ENCODE results near the gene DLG2.

DNA sequence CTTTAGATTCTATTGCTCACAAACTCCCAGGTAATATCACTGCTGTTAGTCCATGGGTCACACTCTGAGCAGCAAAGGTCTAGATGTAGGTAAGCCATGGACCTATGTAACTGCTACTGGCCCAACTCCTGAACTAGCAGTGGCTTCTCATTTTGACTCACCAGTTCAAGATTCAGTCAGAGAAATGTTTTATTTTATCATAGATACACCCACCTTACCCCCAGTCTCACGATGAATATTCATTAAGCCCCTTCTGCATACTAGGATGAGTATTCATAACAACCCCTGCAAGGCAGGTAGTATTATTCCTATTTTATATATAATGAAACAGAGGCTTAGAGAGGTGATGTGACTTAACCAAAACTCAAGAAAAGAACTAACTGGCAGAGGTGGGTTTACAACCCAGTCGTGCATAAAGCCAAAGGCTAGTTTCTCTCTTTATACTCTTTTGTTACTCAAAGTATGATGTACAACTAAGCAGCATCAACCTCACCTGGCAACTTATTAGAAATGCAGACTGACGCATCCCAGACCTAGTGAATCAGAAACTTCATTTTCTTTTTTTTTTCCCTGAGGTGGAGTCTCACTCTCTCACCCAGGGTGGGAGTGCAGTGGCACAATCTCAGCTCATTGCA, 1383.4 kb downstream of the DLG2 start:
- TF ChIP-seq, protein P1, sequence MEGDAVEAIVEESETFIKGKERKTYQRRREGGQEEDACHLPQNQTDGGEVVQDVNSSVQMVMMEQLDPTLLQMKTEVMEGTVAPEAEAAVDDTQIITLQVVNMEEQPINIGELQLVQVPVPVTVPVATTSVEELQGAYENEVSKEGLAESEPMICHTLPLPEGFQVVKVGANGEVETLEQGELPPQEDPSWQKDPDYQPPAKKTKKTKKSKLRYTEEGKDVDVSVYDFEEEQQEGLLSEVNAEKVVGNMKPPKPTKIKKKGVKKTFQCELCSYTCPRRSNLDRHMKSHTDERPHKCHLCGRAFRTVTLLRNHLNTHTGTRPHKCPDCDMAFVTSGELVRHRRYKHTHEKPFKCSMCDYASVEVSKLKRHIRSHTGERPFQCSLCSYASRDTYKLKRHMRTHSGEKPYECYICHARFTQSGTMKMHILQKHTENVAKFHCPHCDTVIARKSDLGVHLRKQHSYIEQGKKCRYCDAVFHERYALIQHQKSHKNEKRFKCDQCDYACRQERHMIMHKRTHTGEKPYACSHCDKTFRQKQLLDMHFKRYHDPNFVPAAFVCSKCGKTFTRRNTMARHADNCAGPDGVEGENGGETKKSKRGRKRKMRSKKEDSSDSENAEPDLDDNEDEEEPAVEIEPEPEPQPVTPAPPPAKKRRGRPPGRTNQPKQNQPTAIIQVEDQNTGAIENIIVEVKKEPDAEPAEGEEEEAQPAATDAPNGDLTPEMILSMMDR (IDR thresholded peaks at IDR 0.05; ENCODE audit: extremely low read depth in 1 of 2, insufficient read depth in 1 of 2, low read depth in 1 of 2, low read length in 2 of 2), result no peak
- no peak for TF ChIP-seq EZH2 (IDR thresholded peaks at IDR 0.05; ENCODE audit: borderline replicate concordance, low read depth, low read length, severe bottlenecking)
- TF ChIP-seq POLR2A (IDR thresholded peaks at IDR 0.05; ENCODE audit: low read depth, low read length), result no peak
- TF ChIP-seq POLR2AphosphoS5 (IDR thresholded peaks at IDR 0.05; ENCODE audit: insufficient read depth, low read depth, low read length), result no peak
- TF ChIP-seq, protein P2, sequence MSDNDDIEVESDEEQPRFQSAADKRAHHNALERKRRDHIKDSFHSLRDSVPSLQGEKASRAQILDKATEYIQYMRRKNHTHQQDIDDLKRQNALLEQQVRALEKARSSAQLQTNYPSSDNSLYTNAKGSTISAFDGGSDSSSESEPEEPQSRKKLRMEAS (IDR thresholded peaks at IDR 0.05; ENCODE audit: insufficient read depth, insufficient read length), result no peak
- no peak for TF ChIP-seq JUN (IDR thresholded peaks at IDR 0.05; ENCODE audit: borderline replicate concordance, insufficient read depth, insufficient read length, low read depth)
- TF ChIP-seq FOS (IDR thresholded peaks at IDR 0.05; ENCODE audit: borderline replicate concordance, insufficient read depth, low read length), result no peak
- TF ChIP-seq MYC (IDR thresholded peaks at IDR 0.05; ENCODE audit: low read depth, low read length), result no peak
- TF ChIP-seq GATA2 (IDR thresholded peaks at IDR 0.05; ENCODE audit: insufficient read depth, insufficient read length, low read depth, low read length), result no peak
